Measurements from ENCODE around the gene RBFOX1.

DNA sequence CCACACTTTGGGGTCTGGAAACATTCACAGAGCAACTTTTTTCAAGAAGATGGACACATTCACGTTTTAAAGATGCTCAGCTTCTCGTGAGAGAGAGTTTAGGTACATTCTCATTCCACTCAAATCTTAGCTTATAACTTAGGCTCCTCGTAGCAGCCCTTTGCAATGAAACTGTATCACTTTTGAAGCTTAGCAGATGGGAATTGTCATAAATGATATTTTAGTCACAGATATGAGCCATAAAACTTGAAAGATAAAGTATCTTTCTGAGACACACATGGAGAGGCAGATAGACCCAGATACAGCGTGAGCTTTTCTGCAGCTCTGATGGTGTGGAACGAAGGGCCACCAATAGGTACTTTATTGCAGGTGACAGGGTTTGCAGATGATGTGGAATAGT, 41.1 kb downstream of the RBFOX1 start:
- TF ChIP-seq, protein P1, sequence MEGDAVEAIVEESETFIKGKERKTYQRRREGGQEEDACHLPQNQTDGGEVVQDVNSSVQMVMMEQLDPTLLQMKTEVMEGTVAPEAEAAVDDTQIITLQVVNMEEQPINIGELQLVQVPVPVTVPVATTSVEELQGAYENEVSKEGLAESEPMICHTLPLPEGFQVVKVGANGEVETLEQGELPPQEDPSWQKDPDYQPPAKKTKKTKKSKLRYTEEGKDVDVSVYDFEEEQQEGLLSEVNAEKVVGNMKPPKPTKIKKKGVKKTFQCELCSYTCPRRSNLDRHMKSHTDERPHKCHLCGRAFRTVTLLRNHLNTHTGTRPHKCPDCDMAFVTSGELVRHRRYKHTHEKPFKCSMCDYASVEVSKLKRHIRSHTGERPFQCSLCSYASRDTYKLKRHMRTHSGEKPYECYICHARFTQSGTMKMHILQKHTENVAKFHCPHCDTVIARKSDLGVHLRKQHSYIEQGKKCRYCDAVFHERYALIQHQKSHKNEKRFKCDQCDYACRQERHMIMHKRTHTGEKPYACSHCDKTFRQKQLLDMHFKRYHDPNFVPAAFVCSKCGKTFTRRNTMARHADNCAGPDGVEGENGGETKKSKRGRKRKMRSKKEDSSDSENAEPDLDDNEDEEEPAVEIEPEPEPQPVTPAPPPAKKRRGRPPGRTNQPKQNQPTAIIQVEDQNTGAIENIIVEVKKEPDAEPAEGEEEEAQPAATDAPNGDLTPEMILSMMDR (IDR thresholded peaks at IDR 0.05 in 2 of 3, conservative IDR thresholded peaks at IDR 0.05 in 1 of 3; ENCODE audit: borderline replicate concordance in 1 of 3, insufficient read depth in 1 of 3, low read depth in 2 of 3, low read length in 2 of 3) = no peak
- no peak for TF ChIP-seq CEBPB (IDR thresholded peaks at IDR 0.05; ENCODE audit: low read depth)
- no peak for TF ChIP-seq REST (IDR thresholded peaks at IDR 0.05; ENCODE audit: low read depth)
- TF ChIP-seq EZH2phosphoT487 (IDR thresholded peaks at IDR 0.05; ENCODE audit: borderline replicate concordance) = no peak
- no peak for TF ChIP-seq RAD21 (IDR thresholded peaks at IDR 0.05; ENCODE audit: low read depth)
- TF ChIP-seq POLR2A (IDR thresholded peaks at IDR 0.05; ENCODE audit: borderline replicate concordance, extremely low read depth, insufficient read depth, insufficient read length) = no peak
- no peak for TF ChIP-seq JUND (IDR thresholded peaks at IDR 0.05)
- TF ChIP-seq SIN3A (IDR thresholded peaks at IDR 0.05; ENCODE audit: low read depth) = no peak
- TF ChIP-seq EZH2 (IDR thresholded peaks at IDR 0.05) = no peak
- no peak for TF ChIP-seq TCF7L2 (IDR thresholded peaks at IDR 0.05; ENCODE audit: borderline replicate concordance, extremely low read depth, insufficient read depth, insufficient read length)
- TF ChIP-seq, protein P2, sequence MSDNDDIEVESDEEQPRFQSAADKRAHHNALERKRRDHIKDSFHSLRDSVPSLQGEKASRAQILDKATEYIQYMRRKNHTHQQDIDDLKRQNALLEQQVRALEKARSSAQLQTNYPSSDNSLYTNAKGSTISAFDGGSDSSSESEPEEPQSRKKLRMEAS (IDR thresholded peaks at IDR 0.05) = no peak
